ENCODE results near the gene RPL29. TPM values are rescaled to one million over a fixed set of nuclear protein-coding genes. Genes with fewer than 3 reads are reported as not detected.

Gene RPL29
- total RNA-seq, 4 donors from 2014 or later: 1,723 to 2,189 (median 1,972) TPM

DNA sequence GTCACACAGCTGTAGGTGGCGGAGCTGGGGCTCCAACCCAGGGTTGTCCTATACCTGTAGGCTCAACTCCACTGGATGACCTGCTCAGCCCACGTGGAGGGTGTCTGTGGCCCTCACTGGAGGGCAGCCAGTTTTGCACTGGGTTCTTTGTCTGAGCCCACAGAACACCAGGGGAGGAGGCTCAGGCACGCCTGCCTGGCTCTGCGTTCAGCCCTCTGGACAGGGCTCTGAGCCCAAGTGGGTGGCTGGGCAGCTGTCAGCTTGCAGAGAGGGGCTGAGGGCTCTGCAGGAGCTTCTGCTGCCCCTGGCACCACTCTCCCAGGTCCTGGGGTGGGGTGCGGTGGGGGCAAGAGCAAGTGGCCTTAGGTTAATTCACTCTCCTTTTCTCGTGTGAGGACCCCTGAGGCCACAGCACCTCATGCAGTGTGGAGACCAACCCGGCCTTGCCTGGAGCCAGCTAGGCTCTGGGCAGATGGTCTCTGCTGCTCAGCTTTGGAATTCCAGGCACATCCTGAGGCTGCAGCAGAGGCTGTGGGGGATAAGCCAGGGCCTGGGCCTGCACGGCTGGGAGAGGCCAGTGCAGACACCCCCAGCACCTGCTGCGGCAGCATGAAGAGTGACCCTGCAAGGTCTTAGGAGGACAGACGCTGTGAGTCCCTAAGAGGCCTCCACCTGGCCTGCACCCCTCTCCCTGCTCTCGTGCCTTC is 37.2 kb upstream of the RPL29 start:
- TF ChIP-seq, protein P1, sequence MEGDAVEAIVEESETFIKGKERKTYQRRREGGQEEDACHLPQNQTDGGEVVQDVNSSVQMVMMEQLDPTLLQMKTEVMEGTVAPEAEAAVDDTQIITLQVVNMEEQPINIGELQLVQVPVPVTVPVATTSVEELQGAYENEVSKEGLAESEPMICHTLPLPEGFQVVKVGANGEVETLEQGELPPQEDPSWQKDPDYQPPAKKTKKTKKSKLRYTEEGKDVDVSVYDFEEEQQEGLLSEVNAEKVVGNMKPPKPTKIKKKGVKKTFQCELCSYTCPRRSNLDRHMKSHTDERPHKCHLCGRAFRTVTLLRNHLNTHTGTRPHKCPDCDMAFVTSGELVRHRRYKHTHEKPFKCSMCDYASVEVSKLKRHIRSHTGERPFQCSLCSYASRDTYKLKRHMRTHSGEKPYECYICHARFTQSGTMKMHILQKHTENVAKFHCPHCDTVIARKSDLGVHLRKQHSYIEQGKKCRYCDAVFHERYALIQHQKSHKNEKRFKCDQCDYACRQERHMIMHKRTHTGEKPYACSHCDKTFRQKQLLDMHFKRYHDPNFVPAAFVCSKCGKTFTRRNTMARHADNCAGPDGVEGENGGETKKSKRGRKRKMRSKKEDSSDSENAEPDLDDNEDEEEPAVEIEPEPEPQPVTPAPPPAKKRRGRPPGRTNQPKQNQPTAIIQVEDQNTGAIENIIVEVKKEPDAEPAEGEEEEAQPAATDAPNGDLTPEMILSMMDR (IDR thresholded peaks at IDR 0.05): no peak
- no peak for DNase-seq (ENCODE audit: low spot score)
- no peak for ATAC-seq (ENCODE audit: low FRiP score)

DNA sequence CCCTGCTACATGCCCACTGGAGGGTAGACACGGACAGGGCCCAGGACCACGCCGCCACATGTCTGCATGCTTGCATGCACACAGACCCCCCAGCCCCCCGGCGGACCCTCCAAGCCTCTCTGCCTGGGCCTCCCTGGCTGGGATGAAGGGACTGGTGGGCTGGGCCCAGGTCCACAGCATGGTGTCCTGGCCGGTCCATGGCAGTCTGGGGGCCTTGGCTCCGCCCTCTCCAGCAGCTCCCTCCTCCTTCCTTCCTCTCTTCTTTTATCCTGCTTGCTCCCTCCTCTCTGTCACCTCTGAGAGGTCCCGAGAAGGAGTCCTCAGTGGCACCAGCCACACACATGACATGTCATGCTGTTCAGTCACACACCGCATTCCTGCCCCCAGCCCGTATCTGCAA is 36.2 kb upstream of the RPL29 start:
- ATAC-seq (ENCODE audit: low FRiP score) (no peak), DNase-seq (ENCODE audit: low spot score) (no peak)
- TF ChIP-seq, protein P1 (IDR thresholded peaks at IDR 0.05): no peak

DNA sequence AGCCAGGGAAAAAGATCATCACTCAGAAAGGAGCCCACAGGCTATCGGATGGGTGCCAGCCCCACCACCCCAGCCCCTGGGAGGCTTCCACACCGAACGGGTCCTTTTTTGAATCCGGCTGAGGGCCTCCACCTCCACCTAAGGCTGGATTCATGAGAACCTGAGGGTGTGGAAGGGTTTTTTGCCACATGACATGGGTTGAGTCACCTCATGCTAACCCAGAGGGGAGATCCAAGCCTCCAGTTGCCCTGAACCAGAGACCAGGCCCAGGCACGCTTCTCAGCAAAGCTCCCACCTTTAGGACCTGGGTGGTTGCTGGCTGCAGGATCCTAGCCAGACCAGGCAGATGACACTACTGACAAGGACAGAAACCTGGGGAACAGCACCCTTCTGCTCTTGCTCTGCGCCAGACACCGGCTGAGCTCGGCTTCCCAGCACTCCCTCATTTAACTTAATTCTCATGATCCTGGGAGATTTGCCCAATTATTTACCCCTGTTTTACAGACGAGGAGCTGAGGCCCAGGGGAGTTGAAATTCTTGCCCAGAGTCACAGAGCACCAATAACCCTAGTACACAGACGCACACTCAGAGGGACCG is 35.1 kb upstream of the RPL29 start:
- TF ChIP-seq, protein P1 (IDR thresholded peaks at IDR 0.05): no peak
- no peak for ATAC-seq (ENCODE audit: low FRiP score)
- DNase-seq (ENCODE audit: low spot score): no peak

DNA sequence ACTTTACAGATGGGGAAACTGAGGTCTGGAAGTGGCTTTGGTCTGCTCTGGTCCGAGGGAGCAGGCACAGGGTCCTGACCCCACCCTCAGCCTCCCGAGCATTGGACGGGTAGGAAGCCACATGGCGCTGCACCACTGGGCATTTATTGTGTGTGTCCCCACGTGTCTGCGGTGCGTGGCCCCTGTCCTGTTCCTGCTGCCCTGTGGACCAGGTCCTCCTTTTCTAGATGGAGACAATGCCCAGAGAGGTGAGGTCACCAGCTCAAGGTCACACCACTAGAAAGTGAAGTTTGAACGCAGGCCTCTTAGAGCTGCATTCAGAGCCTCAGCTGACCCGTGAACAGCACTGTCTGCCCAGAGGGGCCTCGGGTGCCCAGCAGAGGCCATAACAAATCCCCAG is 33.8 kb upstream of the RPL29 start:
- ATAC-seq (ENCODE audit: low FRiP score) (no peak), DNase-seq (ENCODE audit: low spot score) (no peak)
- TF ChIP-seq, protein P1 (IDR thresholded peaks at IDR 0.05): no peak

DNA sequence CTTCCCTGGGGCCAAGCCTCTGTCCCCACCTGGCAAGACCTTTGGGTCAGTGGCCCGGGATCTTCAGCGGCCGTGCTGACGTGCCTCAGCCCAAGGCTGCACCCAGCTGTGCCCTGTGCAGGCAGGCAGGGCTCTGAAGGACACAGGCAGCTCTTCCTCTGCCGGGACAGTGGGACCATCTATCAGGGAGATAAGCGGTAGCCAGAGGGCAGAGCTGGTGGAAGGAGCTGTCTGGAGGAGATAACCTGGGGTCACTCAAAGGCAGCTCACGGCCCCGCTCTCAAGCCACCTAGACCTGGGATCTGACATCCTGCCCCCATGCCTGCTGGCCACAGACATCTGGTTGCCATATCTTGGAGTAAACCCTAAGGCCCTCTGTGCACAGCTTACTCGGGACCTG is 33.4 kb upstream of the RPL29 start:
- no peak for ATAC-seq (ENCODE audit: low FRiP score)
- TF ChIP-seq, protein P1 (IDR thresholded peaks at IDR 0.05): no peak
- no peak for DNase-seq (ENCODE audit: low spot score)

DNA sequence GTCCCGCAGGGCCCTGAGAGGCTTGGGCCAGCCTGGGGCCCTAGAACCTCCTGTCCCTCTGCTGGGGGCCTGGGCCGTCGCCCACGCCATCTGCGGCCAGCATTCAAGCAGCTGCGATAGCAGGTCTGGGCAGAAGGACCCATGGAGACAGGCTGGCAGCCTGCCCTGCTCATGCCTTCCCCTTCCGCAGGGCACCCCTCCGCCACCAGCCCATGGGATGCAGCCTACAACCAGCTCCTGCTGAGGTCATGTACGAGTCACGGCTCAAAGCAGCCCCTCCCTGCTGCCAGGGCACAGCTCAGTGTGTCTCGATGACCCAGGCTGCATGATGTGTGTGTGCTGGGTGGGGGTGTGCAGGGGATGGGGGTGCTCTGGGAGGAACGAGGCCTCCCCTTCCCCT is 32.9 kb upstream of the RPL29 start:
- DNase-seq (ENCODE audit: low spot score) (no peak), ATAC-seq (ENCODE audit: low FRiP score) (no peak)
- TF ChIP-seq, protein P1 (IDR thresholded peaks at IDR 0.05): no peak

DNA sequence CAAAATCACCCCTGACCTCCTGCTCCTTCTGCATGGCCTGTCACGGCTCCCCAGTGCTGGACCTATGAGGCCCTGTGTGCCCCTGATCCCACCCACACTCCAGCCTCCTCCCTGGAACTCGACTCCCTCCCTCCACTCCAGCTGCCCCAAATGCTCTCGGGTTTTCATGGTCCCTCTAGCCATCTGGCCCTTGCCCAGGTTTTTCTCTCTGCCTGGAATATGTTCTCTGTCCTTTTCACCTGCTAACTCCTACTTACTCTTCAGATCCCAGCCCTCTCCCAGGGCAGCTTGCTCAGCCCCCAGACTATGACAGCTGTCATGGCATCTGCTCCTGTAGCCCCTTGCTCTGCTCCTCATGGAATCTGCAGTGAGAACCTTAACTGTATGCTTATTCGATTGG is 30.3 kb upstream of the RPL29 start:
- ATAC-seq (ENCODE audit: low FRiP score) (no peak), DNase-seq (ENCODE audit: low spot score) (no peak)
- TF ChIP-seq, protein P1 (IDR thresholded peaks at IDR 0.05): no peak
